ENCODE measurements around the gene SNRNP48.

DNA sequence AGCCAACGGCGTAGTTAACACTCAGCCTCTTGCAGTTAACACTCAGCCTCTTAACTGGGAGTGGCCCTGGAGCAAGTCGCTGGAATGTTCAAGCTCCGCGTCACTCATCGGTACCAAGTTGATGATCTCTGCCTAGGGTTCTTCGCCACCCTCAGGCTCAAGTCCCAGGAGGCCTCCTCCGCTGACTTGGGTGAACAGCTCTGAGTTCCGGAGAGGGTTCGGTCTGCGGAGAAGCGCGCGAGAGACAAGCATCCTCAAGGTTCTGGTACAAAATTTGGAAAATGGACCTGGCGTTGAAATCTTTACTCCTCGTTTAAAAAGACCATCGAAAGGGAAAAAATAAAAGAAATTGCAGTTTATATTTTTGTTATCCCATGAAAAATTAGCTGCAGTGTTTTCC, 49.4 kb upstream of the SNRNP48 start:
- TF ChIP-seq USF2 (IDR thresholded peaks at IDR 0.05; ENCODE audit: low read depth, low read length) (no peak), CTCF (conservative IDR thresholded peaks at IDR 0.05; ENCODE audit: low read depth, low read length) (no peak)
